Measurements from ENCODE around the gene PDZD8. TPM values are rescaled to one million over a fixed set of nuclear protein-coding genes. Genes with fewer than 3 reads are reported as not detected.
"Not testable (repeated sequence)": the region's sequence is repeated elsewhere in the genome, so short reads cannot be mapped to it uniquely, and the experiment has no call there.

Gene PDZD8
- total RNA-seq, 4 donors from 2014 or later, result 32.1 to 43.7 (median 38.0) TPM

- peaks cover 0 to 66% (median 14%) of the 10 kb centered on the region in 4 donors for H3K27me3 ChIP-seq
- no peaks in the 10 kb centered on the region for H3K9me3 ChIP-seq
- no peak overlapping the region for H3K27ac ChIP-seq (replicated peaks in 1 of 4)
- 59% methylated on average over 13 of the region's 15 CpGs for WGBS
- no peak for DNase-seq (ENCODE audit: extremely low spot score)
- intact Hi-C loops (cut with DNase I), result no loop called here
- peaks cover 4 to 16% (median 13%) of the 10 kb centered on the region in 4 donors for H3K4me1 ChIP-seq
- TF ChIP-seq CTCF (IDR thresholded peaks at IDR 0.05) (no peak), POLR2A (IDR thresholded peaks at IDR 0.05; ENCODE audit: low read depth) (no peak), POLR2AphosphoS5 (IDR thresholded peaks at IDR 0.05) (no peak), EP300 (IDR thresholded peaks at IDR 0.05) (no peak)
- H3K4me3 ChIP-seq, result no peak overlapping the region
- H3K36me3 ChIP-seq, result no peaks in the 10 kb centered on the region
Measured at GRCh38 chr10:117239721-117240620, 135.3 kb downstream of the PDZD8 start.

- peaks cover 0 to 59% (median 14%) of the 10 kb centered on the region in 4 donors for H3K27me3 ChIP-seq
- no peak overlapping the region for H3K4me3 ChIP-seq
- no peak overlapping the region for H3K27ac ChIP-seq (replicated peaks in 1 of 4)
- TF ChIP-seq POLR2AphosphoS5 (IDR thresholded peaks at IDR 0.05), result no peak
- TF ChIP-seq EP300 (IDR thresholded peaks at IDR 0.05), result no peak
- no peak for TF ChIP-seq POLR2A (IDR thresholded peaks at IDR 0.05; ENCODE audit: low read depth)
- no peak for TF ChIP-seq CTCF (IDR thresholded peaks at IDR 0.05)
- no peaks in the 10 kb centered on the region for H3K9me3 ChIP-seq
- no peaks in the 10 kb centered on the region for H3K36me3 ChIP-seq
- DNase-seq (ENCODE audit: extremely low spot score), result no peak
- WGBS, result 87% methylated on average over 4 of the region's 8 CpGs
- H3K4me1 ChIP-seq, result peaks cover 4 to 16% (median 13%) of the 10 kb centered on the region in 4 donors
- intact Hi-C loops (cut with DNase I), result no loop called here
Measured at GRCh38 chr10:117239051-117239450, 136.2 kb downstream of the PDZD8 start.

- TF ChIP-seq POLR2A (IDR thresholded peaks at IDR 0.05; ENCODE audit: low read depth) (no peak), CTCF (IDR thresholded peaks at IDR 0.05) (no peak), EP300 (IDR thresholded peaks at IDR 0.05) (no peak), POLR2AphosphoS5 (IDR thresholded peaks at IDR 0.05) (no peak)
- Histone ChIP-seq H3K27ac (replicated peaks in 1 of 4) (no peak overlapping the region), H3K27me3 (peaks cover 0 to 44% (median 14%) of the 10 kb centered on the region in 4 donors), H3K4me1 (peaks cover 4 to 16% (median 13%) of the 10 kb centered on the region in 4 donors), H3K9me3 (no peaks in the 10 kb centered on the region), H3K4me3 (no peak overlapping the region), H3K36me3 (no peaks in the 10 kb centered on the region)
- DNase-seq (ENCODE audit: extremely low spot score), result no peak
- 85% methylated on average over 5 of the region's 5 CpGs for WGBS
- intact Hi-C loops (cut with DNase I), result no loop called here
Measured at GRCh38 chr10:117237401-117237991, 137.7 kb downstream of the PDZD8 start.

GRCh38 chr10:117230107-117230506 is 145.1 kb downstream of the PDZD8 start:
- H3K27ac ChIP-seq (replicated peaks in 1 of 4); H3K4me3 ChIP-seq; DNase-seq (ENCODE audit: extremely low spot score); H3K4me1 ChIP-seq; H3K9me3 ChIP-seq; H3K36me3 ChIP-seq; intact Hi-C loops (cut with DNase I): not testable (repeated sequence)
- peaks cover 0 to 48% (median 0%) of the 10 kb centered on the region in 4 donors for H3K27me3 ChIP-seq
- WGBS, result 90% methylated on average over 4 of the region's 4 CpGs

GRCh38 chr10:117228210-117228609 is 147.0 kb downstream of the PDZD8 start:
- no peak for TF ChIP-seq POLR2AphosphoS5 (IDR thresholded peaks at IDR 0.05)
- intact Hi-C loops (cut with DNase I), result no loop called here
- Histone ChIP-seq H3K27me3 (peaks cover 0 to 66% (median 0%) of the 10 kb centered on the region in 4 donors), H3K9me3 (no peaks in the 10 kb centered on the region), H3K4me1 (no peaks in the 10 kb centered on the region), H3K4me3 (no peak overlapping the region), H3K27ac (replicated peaks in 1 of 4) (no peak overlapping the region), H3K36me3 (no peaks in the 10 kb centered on the region)
- no peak for DNase-seq (ENCODE audit: extremely low spot score)

Other genes starting within 250 kb of the PDZD8 start
- not detected for gene VAX1, start 237.2 kb downstream of the PDZD8 start, total RNA-seq
- gene KCNK18, start 178.0 kb downstream of the PDZD8 start, total RNA-seq, result not detected
- 1 to 10 TPM in 3 of 4 donors, under 1 TPM in 1; 0.65 to 2.8 (median 2.1) TPM for gene SLC18A2, start 134.3 kb downstream of the PDZD8 start, total RNA-seq
- under 1 TPM in 2 of 4 donors, not detected in 2; 0.52 to 0.71 TPM for gene EMX2, start 167.3 kb upstream of the PDZD8 start, total RNA-seq